ENCODE measurements around the gene SRGAP3. TPM values are rescaled to one million over a fixed set of nuclear protein-coding genes. Genes with fewer than 3 reads are reported as not detected.

Gene SRGAP3
- total RNA-seq, 4 donors from 2014 or later: 6.7 to 24.8 (median 19.7) TPM

- no peak overlapping the region for H3K27ac ChIP-seq
- no peak overlapping the region for H3K4me3 ChIP-seq
- no peaks in the 10 kb centered on the region for H3K4me1 ChIP-seq
- TF ChIP-seq POLR2A (IDR thresholded peaks at IDR 0.05) (no peak), CTCF (IDR thresholded peaks at IDR 0.05) (no peak)
- no peaks in the 10 kb centered on the region for H3K27me3 ChIP-seq
- DNase-seq: no peak
- H3K36me3 ChIP-seq: no peaks in the 10 kb centered on the region
- H3K9me3 ChIP-seq: no peaks in the 10 kb centered on the region
Measured at GRCh38 chr3:8997151-8997550, 252.3 kb downstream of the SRGAP3 start.

GRCh38 chr3:8996681-8997121 lies 252.7 kb downstream of the SRGAP3 start:
- Histone ChIP-seq H3K4me3 (no peak overlapping the region), H3K27ac (no peak overlapping the region)
- DNase-seq: no peak

DNA sequence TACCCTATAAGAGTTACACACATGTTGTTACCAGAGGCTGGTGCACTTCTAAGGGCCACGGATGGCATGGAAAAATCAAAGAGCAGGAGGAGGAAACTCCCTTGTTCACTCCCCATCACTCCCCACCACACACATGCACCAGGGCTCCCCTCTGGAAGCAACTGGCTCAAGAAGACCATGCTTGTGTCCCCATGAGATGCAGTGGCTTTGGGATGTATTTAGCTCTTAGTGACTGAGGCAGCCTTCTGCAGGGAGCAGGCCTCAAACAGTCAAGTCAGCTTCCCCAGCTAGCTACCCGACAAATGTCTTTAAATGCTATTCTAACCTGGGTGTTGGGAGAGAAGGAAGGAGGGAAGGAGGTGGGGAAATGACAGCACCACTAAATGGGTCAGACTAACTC lies 253.2 kb downstream of the SRGAP3 start:
- Histone ChIP-seq H3K36me3 (no peaks in the 10 kb centered on the region), H3K4me3 (no peak overlapping the region), H3K27ac (no peak overlapping the region), H3K4me1 (no peaks in the 10 kb centered on the region), H3K27me3 (no peaks in the 10 kb centered on the region), H3K9me3 (no peaks in the 10 kb centered on the region)
- DNase-seq: no peak
- no peak for TF ChIP-seq POLR2A (IDR thresholded peaks at IDR 0.05)
- no peak for TF ChIP-seq CTCF (IDR thresholded peaks at IDR 0.05)

More at GRCh38 chr3:8996681-8997121, 252.7 kb downstream of the SRGAP3 start:
- H3K9me3 ChIP-seq: no peaks in the 10 kb centered on the region
- no peaks in the 10 kb centered on the region for H3K4me1 ChIP-seq
- TF ChIP-seq POLR2A (IDR thresholded peaks at IDR 0.05): no peak
- peak in 1 of 6 experiments; percentile 17 for TF ChIP-seq CTCF (IDR thresholded peaks at IDR 0.05)
- no peaks in the 10 kb centered on the region for H3K36me3 ChIP-seq
- H3K27me3 ChIP-seq: no peaks in the 10 kb centered on the region

- Histone ChIP-seq H3K36me3 (no peaks in the 10 kb centered on the region), H3K9me3 (no peaks in the 10 kb centered on the region), H3K27me3 (no peaks in the 10 kb centered on the region), H3K27ac (no peak overlapping the region), H3K4me1 (no peaks in the 10 kb centered on the region), H3K4me3 (no peak overlapping the region)
- no peak for DNase-seq
- TF ChIP-seq CTCF (IDR thresholded peaks at IDR 0.05) (no peak), POLR2A (IDR thresholded peaks at IDR 0.05) (no peak)
Measured at GRCh38 chr3:8994226-8994625, 255.2 kb downstream of the SRGAP3 start.

DNA sequence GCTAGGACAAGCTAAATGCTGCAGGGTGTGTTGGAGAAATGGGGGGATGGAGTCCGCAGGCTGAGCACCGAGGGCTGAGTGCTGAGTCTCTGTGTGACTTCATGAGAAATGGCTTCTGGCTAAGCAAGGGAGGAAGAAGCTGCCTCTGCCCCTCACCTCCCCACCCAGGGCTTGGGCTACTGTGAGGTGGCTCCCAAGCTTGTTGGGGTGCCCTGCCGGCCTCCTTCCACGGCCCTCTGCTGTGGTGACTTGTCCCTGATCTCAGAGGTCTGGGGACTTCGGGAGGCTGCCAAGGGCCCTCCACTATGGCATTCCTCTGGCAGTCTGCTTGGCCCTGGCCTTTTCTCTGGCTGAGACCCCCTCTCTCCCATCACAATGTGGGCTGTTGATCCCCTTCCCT lies 256.1 kb downstream of the SRGAP3 start:
- TF ChIP-seq POLR2A (IDR thresholded peaks at IDR 0.05): no peak
- TF ChIP-seq CTCF (IDR thresholded peaks at IDR 0.05): no peak
- no peak overlapping the region for H3K27ac ChIP-seq
- H3K27me3 ChIP-seq: no peaks in the 10 kb centered on the region
- H3K4me1 ChIP-seq: no peaks in the 10 kb centered on the region
- no peak for DNase-seq
- no peak overlapping the region for H3K4me3 ChIP-seq
- H3K9me3 ChIP-seq: no peaks in the 10 kb centered on the region
- H3K36me3 ChIP-seq: no peaks in the 10 kb centered on the region

- Histone ChIP-seq H3K27me3 (no peaks in the 10 kb centered on the region), H3K4me3 (no peak overlapping the region), H3K9me3 (no peaks in the 10 kb centered on the region), H3K27ac (no peak overlapping the region), H3K4me1 (no peaks in the 10 kb centered on the region), H3K36me3 (no peaks in the 10 kb centered on the region)
- DNase-seq: no peak
- no peak for TF ChIP-seq CTCF (IDR thresholded peaks at IDR 0.05)
- no peak for TF ChIP-seq POLR2A (IDR thresholded peaks at IDR 0.05)
Measured at GRCh38 chr3:8992854-8993253, 256.6 kb downstream of the SRGAP3 start.
